ENCODE measurements around the gene PF4V1.

- TF ChIP-seq CTCF (IDR thresholded peaks at IDR 0.05; ENCODE audit: low read length) (no peak), EZH2 (IDR thresholded peaks at IDR 0.05; ENCODE audit: borderline replicate concordance, low read length) (no peak)
Observed at GRCh38 chr4:73892966-73893365, 39.9 kb downstream of the PF4V1 start.
